ENCODE data around the gene NUBP2.
"Not testable (repeated sequence)": the region's sequence is repeated elsewhere in the genome, so short reads cannot be mapped to it uniquely, and the experiment has no call there.

Gene NUBP2

DNA sequence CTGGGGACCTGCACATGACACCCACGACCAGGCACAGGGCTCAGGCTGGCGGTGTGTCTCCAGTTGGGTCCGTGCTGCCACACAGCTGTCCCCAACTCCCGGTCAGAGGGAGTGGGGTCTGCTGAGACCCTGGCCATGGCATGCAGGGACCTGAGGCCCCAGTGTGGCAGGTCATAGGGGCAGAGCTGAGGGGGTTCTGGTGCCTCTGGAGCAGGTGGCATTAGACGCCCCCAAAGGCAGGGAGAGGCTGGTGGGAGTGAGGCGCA lies 4.2 kb downstream of the NUBP2 start:
- DNase-seq = no peak

DNA sequence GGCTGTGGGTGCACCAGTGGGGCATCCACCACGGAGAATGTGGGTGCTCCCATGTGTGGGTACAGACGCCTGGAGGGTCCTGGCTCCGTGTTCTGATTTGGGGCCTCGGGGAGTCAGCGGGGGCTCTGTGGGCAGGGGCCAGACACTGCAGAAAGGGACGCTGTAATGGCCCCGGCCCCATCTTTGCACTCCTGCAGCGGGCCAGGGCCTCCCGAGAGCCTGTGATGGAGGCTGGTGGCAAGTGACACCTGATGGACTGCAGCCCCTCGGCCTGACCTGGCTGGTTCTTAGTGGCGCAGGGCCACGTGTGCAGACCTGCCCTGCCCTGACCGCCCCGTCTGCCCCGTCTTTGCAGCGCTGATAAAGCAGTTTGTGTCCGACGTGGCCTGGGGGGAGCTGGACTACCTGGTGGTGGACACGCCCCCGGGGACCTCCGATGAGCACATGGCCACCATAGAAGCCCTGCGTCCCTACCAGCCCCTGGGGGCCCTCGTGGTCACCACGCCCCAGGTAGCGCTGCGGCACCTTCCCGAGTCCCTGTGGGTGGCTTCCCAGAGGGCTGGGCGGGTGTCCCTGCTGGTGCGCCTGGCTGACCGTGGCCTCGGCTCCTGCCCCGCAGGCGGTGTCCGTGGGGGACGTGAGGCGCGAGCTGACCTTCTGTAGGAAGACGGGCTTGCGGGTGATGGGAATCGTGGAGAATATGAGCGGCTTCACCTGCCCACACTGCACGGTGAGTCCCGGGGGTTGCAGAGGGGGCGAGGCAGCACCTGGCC lies 4.7 kb downstream of the NUBP2 start:
- no peak for DNase-seq

DNA sequence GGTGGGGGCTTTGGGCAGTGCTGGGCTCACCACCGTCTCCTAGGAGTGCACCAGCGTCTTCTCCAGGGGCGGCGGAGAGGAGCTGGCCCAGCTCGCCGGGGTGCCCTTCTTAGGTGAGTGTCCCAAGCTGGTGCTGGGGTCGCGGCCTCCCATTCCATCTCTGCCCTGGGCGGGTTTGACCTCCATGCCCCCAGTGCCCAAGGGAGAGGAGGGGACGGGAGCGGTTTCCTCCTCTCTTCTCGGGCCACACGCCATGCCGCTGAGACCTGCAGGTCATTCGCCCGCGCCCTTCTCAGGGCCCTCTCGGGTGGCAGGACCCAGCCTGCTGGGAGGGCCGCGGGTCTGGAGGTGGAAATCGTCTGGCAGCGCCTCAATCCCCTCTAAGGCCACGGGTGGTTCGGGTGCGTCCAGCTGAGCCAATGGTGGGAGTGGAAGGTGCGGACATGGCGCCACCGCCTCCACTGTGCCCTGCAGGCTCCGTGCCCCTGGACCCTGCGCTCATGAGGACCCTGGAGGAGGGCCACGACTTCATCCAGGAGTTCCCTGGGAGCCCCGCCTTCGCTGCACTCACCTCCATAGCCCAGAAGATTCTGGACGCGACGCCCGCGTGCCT lies 5.4 kb downstream of the NUBP2 start:
- no peak for DNase-seq

DNA sequence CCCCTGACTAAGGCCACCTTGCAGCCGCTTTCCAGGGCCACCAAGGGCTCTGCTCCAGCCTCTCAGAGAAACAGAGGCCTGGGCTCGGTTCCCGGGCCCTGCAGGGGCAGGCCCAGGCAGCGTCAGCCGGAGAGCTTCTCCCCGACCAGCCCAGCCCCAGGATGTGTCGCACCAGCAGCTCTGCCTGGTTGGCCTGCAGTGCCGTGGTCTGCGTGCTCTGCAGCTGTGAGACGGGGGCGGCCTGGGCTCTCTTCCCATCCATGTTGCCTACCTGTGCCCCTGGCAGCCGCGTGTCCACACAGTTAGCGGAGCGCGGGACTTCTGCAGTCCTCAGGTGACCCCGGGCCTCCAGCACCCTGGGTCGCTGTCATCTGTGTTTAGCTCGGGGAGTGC lies 5.9 kb downstream of the NUBP2 start:
- no peak for DNase-seq

DNA sequence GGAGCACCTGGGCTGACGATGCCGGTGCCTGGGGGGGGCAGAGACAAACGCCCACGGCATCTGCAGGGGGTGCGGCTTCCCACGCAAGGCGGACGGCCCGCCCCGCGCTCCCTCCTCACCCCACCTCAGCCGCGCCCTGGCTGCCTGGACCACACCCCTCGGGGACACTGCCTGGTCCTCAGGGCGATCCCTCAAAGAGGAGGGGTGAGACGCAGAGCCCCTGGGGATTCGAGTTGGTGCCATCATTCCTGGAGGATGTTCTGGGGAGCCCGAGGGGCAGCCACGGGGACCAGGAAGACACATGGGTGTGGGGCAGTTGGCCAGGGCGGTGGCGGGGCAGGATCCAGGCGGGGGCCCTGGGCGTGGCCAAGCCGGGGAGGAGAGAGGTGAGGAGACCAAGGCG lies 6.9 kb downstream of the NUBP2 start:
- no peak for DNase-seq

DNA sequence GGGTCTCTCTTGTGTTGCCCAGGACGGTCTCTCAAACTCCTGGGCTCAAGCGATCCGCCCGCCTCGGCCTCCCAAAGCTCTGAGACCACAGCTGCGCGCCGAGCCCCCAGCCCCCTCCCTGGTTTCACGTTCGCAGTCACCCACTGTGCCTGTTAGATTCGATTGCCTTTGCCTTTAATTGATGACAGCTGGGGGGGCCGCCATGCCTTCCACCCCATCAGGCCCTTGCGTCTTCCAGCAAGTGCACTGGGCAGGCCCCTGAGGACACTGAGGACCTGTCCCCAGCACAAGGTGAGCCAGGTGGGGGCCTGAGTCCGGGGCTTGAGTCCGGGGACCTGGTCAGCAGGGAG lies 7.5 kb downstream of the NUBP2 start:
- no peak for DNase-seq

DNA sequence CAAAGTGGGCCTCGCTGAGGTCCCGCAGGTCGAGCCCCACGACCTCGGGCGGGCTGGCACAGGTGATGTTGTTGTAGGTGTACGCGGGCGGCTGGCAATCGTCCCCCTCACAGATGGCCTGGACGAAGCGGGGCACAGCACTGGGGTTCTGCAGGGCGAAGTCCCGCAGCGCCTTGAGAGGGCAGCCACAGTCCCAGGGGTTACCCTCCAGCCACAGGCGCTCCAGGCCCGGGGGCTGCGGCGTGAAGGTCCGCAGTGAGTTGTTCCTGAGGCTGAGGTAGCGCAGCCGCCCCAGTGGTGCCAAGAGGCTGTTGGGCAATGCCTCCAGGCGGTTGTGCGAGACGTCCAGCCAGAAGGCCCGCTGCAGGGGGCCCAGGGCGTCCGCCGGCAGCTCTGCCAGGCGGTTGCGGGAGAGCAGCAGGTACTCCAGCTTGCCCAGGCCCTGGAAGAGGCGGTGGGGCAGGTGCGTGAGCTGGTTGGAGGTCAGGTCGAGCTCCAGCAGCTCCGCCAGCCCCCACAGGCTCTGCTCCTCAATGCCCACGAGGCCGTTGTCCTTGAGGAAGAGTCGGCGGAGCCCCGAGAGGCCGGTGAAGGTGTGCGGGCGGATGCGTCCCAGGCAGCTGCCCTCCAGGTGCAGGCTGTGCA lies 8.0 kb downstream of the NUBP2 start:
- no peak for DNase-seq

DNA sequence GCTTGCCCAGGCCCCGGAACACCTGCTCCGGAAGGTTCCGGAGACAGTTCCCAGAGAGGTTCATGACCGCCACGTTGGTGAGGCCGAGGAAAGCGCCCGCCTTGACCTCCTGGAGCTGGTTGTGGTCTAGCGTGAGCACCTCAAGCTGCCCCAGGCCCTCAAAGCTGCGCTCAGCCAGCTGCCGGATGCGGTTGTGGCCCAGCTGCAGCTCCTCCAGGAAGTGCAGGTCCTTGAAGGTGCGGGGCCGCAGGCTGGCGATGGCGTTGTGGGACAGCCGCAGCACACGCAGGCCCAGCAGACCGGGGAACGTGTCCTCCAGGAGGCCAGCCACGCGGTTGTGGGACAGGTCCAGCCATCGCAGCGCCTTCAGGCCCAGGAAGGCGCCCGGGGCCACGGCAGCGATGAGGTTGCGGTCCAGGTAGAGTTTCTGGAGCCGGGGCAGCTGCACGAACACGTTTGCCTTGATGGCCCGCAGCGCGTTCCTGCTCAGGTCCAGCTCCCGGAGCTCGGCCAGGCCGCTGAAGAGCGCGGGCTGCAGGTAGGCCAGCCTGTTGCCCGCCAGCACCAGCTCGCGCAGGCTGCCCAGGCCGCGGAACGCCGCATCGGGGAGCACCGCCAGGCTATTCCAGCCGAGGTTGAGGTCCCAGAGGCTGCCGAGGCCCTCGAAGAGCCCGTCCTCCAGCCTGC lies 8.6 kb downstream of the NUBP2 start:
- DNase-seq = no peak

DNA sequence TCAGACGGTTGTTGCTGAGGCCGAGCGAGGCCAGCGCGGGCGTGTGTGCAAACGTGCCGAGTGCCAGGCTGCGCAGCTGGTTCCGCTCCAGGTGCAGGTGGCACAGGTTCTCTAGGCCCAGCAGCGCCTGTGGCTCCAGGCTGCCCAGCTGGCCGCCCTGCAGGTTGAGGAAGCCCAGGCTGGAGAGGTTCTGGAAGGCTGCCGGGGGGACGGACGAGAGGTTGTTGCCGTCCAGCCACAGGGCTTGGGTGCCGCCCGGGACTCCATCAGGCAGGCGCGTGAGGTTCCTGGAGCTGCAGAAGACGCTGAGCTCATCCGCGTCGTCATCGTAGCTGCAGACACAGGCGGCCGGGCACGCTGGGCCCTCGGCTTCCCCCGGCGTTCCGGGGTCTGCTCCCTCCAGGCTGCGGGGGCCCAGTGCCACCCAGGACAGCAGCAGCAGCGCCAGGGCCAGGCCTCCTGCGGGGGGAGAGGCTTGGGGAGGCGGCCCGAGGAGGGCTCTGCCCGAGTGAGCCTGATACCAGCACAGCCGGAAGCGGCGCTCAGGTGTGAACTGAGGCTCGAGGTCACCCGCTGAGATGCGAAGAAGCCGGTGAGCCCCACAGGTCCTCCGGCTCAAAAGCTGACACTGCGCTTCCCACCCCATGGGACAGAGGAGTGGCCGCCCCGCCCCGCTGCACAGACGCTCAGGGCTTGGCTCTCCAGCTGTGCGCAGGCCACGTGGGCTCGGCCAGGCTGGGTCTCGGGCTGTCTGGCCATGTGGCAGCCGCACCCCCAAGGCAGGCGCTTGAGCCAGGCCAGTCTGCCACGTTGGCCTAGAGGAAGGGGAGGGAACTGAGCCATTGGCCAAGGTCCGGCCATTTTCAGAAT lies 9.4 kb downstream of the NUBP2 start:
- DNase-seq = no peak

DNA sequence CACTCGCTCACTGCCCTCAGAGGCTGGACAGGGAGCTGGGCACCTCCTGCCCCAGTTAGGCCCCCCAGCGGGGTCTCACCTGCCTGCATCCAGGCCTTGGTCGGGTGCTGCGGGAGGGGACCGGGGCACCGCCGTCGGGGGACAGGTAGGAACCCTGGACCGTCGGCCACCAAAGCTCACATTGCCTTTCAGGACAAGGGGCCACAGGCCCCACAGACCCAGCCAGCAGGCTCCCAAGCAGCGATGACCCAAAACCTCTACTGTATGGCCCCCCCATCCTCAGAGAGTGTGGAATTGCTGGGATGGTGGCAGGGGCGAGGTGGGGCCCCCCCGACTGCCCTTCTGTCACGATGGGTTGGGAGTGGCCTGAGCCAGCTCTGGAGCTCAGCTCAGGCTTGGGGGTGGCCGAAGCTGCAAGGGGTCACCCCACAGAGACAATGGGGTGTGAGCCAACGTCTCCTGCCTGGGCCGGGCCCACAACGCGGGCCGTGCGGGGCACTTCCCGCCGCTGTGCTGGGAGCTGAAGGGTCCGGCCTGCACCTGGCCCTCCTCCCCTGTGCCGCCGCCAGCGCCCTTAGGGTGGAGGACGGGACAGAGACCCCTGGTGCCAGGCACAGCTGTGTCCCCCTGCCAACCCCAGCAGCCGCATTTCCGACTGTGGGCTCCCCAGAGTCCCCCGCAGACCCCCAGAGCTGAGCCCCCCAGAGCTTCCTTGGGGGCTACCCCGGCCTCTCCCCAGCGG lies 10.2 kb downstream of the NUBP2 start:
- no peak for DNase-seq

DNA sequence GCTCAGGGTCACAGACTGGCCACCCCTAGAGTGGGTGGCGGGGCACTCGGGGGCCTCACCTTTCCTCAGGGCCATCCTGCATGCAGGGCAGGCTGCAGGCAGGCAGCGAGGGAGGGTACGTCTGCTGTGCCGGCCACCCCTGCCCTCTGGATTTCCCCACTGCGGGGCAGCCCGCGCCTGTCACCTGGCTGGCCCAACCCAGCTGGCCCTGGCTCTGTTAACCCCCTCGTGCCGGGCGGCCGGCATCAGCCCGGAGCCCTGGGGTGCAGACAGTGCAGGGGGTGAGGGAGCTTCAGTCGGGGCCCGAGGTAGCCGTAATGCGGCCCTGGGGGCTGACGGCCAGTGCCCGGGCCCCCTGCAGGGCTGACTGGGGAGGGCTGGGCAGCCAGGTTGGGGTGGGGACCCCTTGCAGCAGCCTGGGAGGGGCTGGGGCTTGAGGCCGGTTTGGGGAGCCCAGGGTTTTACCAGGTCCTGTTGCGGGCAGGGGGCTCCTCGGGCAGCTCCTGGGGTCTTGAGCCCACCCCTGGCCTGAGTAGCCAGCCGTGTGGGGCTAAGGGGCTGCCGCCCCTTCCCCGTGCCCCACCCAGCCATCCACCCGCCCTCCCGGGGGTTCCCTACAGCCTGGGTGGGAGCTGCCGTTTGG lies 10.9 kb downstream of the NUBP2 start, which contains the start of gene IGFALS:
TSS of gene IGFALS (minus strand) at position 128 of the 643 bp plus-strand sequence. CDS start at position 75, 53 bp downstream.
- DNase-seq = no peak

DNA sequence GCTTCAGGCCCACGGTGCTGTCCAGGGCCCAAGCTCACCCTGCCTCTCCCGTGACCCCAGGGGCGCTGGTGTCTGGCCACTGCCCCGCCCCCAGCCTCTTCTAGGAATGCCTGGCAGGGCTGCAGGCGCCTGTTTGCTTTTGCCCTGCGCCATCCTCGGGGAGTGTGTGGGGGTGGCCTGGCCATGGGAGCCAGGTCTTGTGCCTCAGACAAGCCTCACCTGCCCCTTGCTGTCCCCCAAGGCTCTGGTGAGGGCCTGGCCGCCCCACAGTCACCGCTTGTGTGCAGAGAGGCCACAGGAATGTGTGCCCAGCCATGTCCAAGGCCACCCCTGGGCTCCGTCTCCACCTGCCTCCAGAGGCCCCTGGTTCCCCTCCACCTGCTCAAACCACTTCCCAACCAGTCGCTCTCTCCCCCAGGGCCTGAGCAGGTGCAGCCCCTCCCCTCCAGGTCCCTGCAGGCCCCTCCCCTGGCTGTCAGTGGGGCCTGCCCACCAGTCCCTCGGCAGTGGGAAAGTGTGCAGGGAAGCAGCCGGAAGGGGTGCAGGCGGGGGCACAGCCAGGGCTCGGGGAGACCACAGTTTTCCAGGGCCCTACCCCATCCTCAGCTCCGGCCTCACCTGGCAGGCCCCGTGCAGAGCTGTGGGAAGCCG lies 11.6 kb downstream of the NUBP2 start:
- no peak for DNase-seq

DNA sequence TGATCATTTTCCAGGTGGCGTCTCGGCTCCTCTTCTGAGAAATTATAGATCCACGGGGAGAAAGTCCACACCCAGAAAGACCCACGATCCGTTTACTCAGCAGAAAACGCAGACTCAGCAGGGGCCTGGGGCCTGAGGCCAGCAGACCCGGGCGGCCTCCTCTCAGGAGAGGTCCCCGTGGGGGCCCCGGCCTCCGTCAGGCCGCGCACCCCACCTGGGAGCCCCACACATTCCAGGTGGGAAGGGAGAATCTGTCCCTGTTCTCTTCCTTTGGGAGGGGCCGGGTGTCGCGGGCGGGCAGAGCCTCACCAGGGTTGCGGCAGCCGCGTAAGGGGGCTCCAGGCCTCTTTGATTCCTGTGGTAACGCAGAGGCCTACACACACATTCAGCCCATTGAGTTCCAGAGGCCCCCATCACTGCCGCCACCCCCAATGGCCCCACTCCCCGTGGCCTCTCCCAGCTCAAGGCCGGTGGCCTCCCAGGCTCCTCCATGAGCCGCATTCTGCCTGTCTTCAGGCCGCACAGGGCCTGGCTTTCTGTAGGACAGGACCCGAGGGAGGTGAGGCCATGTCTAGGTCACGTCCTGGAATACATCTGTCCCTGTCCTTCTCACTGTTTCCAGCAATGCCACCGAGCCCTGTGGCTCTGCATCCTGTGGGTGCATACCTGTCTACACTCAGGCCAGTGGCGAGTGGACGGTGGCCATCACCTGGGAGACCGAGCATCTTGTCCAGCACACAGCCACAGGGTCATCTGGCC lies 12.3 kb downstream of the NUBP2 start:
- DNase-seq = no peak

DNA sequence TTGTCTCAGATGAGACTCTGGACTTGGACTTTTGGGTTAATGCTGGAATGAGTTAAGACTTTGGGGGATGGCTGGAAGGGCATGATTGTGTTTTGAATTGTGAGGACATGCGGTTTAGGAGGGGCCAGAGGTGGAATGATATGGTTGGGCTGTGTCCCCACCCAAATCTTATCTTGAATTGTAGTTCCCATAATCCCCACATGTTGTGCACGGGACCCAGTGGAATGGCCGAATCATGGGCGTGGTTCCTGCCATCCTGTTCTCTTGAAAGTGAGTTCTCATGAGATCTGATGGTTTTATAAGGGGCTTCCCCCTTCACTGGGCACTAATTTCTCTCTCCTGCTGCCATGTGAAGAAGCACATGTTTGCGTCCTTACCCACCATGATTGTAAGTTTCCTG lies 16.5 kb downstream of the NUBP2 start:
- DNase-seq = not testable (repeated sequence)

DNA sequence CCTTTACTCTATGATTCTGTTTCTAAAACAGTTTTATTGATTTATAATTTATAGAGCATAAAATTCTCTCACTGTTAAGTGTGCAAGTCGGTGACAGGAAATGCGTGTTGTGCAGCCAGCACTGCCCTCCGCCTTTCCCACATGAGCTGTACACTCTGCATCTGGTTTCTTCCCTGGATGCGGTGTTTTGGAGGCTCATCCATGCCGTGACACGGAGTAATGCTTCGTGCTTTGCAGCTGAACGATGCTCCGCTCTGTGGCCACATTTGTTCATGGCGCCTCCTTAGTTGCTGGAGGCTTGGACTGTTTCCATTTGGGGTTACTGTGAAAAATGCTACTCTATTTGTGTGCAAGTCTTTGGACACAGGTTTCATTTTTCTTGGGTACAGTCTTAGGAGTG lies 17.9 kb downstream of the NUBP2 start:
- no peak for DNase-seq

DNA sequence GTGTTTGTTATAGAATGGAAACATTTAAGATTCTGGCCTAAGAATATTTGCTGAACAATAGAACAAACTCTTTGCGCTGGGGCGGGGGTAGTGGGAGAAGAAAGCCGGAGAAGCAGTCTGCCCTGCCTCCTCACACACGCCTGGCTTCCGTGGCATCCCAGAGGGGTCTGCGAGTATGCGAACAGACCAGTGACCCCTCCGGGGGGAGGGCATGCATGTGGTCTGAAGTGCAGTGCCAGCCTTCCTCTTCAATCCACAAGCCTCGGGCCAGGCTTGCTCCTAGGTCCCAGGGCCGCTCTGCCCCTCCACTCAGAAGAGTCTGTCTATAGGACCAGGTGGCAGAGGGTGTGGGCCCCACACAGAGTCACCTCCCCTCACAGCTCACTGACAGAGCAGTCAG lies 24.9 kb downstream of the NUBP2 start:
- no peak for DNase-seq

DNA sequence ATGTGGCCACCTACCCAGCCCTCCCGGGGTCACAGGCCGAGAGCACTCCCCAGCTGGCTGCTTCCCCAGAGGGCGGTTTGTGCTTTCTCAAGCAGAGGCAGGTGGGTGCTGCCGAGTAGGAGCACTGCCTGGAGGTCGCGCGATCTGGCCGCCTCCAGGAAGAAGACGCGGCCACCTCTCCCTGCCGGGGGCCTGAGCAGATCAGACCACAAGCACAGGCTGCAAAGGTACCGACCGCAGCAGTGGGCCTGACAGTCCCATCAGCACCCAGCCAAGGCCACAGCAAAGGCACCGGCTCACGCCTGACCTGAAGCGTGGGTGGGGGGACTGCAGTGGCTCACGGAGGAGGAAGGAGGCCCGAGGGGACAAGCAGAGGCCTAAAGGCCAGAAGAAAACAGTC lies 25.9 kb downstream of the NUBP2 start:
- DNase-seq = no peak

DNA sequence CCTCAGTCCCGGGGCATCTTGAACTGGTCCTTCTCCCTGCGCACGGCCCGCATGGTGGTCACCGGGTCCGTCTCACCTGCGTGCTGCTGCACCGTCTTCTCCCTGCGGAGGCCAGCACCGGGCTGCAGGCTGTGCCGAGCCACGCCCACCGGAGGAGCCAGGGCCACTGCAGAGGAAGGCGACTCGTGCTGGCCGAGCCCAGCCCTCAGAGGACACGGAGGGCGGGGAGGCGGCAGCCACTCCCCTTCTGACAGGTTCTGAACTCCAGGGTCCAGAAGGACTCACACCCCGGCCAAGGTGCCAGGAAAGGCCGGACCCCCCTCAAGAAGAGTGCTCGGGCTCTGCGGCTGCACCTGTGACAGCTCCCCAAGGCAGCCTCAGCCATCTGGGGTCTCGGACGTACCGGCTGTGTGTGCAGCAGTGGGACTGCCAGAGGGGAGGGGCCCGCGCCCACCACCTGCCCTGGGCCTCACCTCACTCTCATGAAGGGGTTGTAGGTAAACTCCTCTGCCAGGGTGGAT lies 26.6 kb downstream of the NUBP2 start:
- DNase-seq = no peak

DNA sequence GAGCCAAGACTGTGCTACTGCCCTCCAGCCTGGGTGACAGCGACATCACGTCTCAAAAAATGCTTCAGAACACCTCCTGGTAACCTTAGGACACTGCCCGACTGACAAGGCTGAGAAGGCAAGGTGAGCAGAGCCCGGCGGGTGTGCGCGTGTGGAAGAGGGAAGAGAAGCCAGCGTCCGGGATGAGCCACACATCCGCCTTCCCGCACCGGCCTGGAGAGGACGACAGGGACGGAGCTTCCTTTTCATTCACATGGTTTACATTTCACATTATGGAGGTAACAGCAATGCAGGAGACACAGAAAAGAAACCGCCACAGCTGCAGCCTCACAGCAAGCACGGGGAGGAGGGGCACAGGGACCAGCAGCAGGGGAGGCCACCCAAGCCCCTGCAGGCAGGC lies 27.3 kb downstream of the NUBP2 start:
- DNase-seq = no peak

DNA sequence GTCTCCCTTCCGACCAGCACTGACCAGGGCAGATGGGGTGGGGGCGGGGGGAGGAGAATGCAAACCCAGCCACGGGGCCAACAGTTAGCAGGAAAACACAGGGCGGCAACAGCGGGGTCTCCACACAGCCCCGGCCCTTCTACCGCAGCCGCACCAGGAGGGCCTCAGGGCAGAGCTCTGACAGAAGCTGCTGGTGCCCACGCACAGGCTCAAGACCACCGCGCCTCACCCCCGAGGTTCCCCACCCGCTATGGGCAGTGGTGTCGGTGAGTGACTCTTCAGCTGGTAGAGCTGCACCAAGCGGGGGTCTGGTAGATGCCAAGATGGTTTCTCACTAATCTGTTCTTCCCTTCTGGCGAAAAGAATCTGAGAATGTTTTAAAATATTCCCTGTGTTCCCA lies 27.8 kb downstream of the NUBP2 start:
- DNase-seq = no peak

Measured in T-helper 9 cell (primary cell).